GM19239 (cell line): ENCODE results near the gene ALOX12B.
"Not testable (repeated sequence)": the region's sequence is repeated elsewhere in the genome, so short reads cannot be mapped to it uniquely, and the experiment has no call there.

Experiments used
- DNase-seq: peaks from one replicate; pipeline ENCODE4 v3.0.0; 2011; ENCODE audit warnings: low spot score; ENCODE audit not compliant: insufficient read length
- FAIRE-seq: peaks from 2 replicates; lab custom pipeline; 2011; peaks lifted over from hg19 to GRCh38; lab: Jason Lieb, UNC

The ALOX12B gene

DNA sequence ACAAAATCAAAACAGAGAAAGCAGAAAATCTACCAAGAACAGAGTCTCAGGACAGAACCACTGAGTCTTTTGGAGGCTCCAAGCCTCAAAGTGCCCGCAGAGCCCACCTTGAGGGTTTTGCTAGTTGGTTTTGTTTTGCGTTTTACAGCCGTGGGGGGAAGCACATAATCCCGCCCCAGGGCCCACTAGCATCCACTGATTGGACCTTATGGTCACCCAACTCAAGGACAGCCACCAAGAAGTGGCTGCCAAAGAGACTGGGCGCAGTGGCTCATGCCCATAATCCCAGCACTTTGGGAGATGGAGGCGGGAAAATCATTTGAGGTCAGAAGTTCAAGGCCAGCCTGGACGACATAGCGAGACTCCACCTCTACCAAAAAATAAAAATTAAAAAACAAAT, 38.8 kb downstream of the ALOX12B start:
- DNase-seq (no peak), FAIRE-seq (no peak)

DNA sequence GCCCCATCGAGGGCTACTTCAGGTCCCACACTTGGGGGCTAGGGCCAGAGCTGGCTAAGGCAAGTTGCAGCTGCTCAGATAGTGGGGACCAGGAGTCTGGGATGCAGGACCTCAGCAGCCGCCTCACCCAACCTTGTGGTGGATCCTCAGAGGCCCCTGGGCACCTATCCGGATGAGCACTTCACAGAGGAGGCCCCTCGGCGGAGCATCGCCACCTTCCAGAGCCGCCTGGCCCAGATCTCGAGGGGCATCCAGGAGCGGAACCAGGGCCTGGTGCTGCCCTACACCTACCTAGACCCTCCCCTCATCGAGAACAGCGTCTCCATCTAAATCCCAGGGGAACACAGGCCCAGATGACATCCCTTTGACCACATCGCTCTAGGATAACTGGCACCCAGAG, 39.3 kb downstream of the ALOX12B start:
- DNase-seq (no peak), FAIRE-seq (no peak)

DNA sequence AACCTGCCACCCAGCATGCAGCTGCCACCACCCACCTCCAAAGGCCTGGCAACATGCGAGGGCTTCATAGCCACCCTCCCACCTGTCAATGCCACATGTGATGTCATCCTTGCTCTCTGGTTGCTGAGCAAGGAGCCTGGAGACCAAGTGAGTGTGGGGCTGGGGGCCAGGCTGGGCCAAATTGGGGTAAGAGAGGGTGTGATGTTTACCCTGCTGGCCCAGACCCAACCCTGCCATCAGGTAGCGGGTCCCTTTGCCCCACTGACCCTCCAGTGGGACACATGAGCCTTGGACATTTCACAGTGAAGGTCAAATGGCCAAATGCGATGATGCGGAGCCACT, 39.8 kb downstream of the ALOX12B start:
- FAIRE-seq = no peak

DNA sequence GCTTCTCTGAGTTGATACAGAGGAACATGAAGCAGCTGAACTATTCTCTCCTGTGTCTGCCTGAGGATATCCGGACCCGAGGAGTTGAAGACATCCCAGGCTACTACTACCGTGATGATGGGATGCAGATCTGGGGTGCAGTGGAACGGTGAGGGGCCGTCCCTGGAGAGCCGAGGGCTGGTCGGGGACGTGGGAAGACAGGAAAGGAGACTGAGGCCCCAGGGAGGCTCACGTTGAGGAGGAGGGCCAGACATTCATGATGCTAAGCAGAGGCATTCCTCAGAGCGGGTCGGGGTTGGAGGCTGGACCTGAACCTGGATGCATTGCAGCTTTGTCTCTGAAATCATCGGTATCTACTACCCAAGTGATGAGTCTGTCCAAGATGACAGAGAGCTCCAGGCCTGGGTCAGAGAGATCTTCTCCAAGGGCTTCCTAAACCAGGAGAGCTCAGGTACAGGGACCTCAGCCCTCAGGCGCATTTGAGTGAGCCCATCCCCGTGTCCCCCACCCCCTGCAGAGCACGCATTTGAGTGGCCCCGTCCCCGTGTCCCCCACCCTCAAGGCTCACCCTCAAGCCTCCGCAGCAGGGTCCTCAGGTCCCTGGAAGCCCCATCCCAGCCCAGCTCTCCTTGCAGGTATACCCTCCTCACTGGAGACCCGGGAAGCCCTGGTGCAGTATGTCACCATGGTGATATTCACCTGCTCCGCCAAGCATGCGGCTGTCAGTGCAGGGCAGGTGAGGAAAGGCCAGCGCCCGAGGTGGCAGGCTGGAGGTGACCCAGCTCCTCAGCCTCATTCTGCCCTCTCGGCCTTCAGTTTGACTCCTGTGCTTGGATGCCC, 40.4 kb downstream of the ALOX12B start:
- FAIRE-seq (no peak), DNase-seq (no peak)

More for the DNA sequence above, 39.8 kb downstream of the ALOX12B start:
- DNase-seq = no peak

DNA sequence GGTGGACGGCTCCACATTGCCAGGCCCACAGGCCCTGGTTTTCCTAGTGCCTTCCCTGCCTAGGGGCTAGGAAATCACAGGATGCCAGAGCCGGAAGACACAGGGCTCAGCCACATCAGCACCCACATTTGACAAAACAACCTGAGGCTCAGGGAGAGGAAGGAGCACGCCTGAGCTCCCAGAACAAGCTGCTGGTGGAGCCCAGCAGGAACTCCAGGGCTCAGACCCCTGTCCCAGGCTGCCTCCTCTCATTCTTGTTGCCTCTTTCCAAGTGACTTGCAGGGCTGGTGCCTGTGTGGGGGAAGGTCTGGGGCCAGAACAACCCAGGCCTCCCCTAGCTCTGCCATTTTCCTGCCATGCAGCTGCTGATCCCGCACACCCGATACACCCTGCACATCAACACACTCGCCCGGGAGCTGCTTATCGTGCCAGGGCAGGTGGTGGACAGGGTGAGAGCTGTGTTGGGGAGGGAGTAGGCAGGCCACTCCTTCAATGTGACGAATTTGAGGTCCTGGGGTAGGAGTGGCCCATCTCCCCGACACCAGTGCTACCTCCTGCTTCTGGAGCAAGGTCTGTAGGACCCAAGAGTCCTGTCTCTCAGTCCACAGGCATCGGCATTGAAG, 41.1 kb downstream of the ALOX12B start:
- FAIRE-seq (no peak), DNase-seq (no peak)

DNA sequence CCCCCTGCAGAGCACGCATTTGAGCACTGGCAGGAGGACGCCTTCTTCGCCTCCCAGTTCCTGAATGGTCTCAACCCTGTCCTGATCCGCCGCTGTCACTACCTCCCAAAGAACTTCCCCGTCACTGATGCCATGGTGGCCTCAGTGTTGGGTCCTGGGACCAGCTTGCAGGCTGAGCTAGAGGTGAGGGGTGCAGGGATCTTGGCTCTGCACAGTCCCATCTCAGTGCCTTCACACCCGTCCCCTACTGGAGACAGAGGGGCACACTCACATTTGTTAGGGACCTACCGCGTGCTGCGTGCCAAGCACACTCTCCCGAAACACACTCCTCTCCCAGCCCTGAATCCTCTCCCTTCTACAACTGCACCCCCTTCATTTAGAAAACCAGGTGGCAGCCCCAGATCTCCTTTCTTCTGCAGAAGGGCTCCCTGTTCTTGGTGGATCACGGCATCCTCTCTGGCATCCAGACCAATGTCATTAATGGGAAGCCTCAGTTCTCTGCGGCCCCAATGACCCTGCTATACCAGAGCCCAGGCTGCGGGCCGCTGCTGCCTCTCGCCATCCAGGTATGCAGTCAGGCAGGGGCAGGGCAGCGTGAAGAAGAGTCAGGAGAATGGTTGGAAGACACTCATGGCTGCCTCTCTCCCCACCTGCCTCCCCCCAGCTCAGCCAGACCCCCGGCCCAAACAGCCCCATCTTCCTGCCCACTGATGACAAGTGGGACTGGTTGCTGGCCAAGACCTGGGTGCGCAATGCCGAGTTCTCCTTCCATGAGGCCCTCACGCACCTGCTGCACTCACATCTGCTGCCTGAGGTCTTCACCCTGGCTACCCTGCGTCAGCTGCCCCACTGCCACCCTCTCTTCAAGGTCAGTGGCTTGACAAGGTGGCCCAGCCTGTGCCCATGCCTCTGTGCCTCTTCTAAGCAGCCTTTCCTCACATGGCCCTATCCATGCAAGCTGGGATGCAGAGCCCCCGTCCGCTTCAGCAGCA, 42.4 kb downstream of the ALOX12B start:
- DNase-seq = no peak
- no peak for FAIRE-seq

DNA sequence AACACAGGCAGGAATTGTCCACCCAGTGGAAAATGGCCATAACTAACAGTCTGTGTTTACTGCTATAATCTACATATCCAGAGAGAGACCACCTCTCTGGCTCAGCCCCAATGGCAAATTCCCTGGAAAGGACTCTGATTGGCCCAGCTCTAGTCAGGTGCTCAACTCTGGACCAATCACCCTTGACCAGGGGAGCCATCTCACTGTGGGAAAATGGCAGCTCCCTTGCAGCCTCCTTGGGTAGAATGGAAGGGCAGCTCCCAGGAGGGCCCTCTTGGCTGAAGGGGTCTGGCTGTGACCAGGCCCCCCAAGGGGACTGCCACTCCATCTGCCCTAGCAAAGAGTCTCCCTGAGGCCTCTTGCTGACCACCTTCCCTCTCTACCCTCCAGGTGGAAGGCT, 45.5 kb downstream of the ALOX12B start:
- DNase-seq (no peak), FAIRE-seq (no peak)

DNA sequence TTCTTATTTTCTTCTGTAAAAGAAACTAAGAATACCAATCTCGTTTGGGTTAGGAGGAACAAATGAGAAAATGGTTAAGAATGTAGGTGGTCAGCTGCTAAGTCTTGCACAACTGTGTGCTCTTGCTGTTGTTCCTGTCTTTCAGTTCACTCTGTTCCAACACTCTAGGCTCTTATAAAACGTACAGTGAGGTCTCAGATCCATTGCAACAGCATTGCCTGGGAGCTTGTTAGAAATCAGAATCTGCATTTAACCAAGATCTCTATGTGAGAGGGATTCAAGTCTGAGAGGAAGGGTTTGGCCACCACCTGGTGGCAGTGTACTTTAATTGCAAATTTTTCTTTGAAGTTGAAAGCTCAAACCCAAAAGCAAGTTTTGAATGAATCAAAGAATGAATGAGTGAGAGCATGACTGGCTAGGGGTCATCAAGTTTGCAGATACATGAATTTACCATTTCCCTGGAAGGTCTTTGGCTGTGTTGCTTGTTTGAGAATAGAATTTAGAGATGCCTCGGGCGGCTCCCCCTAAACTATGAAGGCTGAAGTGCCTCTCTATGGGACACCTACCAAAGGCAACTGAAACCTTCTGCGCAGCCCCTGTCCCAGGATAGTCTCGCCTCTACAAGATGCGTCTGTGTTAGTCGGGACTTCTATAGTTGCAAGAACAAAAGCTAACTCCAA, 46.1 kb downstream of the ALOX12B start:
- DNase-seq (peak; percentile 45), FAIRE-seq (peak; percentile 73)

DNA sequence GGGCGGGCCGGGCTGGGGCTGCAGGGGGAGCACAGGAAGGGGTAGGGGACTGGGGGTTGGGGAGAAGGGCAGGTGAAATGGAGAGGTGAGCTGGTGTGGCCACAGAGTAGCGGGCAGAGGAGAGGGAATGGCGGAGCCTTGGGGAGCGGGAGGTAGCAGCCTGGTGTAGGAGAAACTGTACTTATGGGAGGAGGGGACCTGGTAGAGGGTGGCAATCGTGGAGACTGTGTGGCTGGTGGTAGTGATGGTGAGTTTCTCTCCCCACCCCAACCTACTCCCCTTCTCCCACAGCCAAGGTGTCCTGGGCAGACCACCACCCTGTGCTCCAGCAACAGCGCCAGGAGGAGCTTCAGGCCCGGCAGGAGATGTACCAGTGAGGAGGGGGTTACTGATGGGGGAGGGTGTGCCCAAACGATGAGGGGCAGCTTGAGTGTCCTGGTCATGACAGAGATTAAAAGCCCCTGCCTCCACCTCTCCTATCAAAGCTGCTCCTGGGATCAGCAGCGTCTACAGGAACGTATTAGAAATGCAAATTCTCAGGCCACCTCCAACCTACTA, 47.8 kb downstream of the ALOX12B start:
- FAIRE-seq = no peak
- DNase-seq = no peak

DNA sequence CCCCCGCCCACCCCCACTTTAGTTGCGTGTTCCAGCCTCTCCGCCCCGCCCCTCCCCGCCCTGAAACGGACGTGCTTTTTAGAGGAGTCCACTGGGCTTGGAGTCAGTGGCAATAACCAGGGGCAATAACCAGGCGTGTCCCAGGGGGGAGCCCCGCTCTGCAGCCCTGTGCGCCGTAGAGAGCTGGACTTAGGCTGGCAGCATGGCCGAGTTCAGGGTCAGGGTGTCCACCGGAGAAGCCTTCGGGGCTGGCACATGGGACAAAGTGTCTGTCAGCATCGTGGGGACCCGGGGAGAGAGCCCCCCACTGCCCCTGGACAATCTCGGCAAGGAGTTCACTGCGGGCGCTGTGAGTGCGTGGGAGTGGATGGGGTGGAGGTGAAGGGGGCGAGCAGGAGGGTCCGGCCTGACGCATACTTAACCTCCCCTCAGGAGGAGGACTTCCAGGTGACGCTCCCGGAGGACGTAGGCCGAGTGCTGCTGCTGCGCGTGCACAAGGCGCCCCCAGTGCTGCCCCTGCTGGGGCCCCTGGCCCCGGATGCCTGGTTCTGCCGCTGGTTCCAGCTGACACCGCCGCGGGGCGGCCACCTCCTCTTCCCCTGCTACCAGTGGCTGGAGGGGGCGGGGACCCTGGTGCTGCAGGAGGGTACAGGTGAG, 48.4 kb downstream of the ALOX12B start, which contains the start of gene ALOX15B:
Gene ALOX15B, plus strand, starts transcription at position 106 of the 657 bp plus-strand sequence. Its CDS starts 97 bp downstream, at position 203.
- DNase-seq (no peak), FAIRE-seq (no peak)

DNA sequence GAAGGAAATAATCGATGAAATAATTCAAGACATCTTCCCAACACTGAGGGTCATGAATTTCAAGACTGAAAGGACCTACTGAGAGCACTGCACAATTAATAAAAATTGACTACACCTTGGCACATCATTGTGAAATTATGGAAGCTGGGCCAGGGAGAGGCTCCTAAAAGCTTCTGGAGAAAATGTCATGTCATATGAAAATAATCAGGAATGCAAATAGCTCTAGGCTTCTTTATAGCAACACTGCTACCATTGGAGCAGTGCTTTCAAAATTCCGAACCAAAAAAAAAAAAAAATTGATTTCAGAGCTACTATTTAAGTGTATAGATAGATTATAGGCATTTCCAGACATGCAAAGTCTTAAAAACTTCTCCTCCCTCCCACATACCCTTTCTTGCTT, 55.1 kb downstream of the ALOX12B start:
- DNase-seq (no peak), FAIRE-seq (no peak)

DNA sequence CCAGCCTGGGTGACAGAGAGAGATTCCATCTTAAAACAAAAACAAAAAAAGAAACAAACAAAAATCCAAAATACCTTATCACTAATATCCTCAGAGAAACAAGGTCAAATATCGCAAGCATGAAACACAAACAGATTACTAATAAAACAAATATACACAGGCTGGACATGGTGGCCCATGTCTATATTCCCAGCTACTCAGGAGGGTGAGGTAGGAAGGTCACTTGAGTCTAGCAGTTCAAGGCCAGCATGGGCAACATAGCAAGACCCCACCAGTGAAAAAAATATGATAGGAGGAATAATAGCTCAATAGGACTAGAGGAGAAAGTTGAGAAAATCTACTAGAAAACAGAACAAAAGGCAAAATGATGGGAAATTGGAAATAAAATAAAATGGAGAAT, 55.6 kb downstream of the ALOX12B start:
- FAIRE-seq = no peak

DNA sequence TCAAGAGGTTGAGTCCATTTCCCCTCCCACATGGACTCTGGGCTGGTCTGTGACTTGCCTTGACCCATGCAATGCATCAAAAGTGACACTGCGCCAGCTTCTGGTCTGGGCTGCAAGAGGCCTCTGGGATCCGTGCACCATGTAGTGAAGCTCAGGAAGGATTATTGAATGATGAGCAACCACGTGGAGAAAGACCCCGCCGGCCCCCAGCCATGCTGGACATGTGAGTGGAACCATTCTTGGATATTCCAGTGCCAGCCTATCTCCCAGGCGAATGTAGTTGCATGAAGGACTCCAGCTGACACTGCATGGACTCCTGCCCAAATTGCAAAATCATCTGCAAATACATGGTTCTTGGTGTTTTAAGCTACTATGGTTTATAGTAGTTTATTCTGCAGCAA, 56.3 kb downstream of the ALOX12B start:
- no peak for FAIRE-seq

More for the DNA sequence above, 55.6 kb downstream of the ALOX12B start:
- DNase-seq = no peak

DNA sequence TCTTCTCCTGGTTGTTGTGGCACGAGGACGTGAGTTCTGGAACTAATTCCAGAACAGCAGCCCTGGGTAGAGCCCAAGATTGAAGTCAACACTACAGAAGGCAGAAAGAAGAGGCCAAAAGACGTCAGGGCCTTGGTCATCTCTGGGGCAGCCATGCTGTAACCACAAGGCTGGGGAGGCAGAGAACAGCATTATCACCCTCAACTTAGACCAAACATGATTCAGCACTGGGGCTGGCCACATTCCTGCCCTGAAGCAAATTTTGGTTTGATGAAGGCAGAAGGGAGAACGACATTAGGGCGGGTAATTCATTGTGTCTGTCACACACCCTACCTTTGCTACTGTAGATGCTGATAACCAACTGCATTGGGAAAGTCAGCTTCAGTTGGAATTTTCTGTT, 58.4 kb downstream of the ALOX12B start:
- DNase-seq (no peak), FAIRE-seq (no peak)

More for the DNA sequence above, 56.3 kb downstream of the ALOX12B start:
- DNase-seq = no peak

DNA sequence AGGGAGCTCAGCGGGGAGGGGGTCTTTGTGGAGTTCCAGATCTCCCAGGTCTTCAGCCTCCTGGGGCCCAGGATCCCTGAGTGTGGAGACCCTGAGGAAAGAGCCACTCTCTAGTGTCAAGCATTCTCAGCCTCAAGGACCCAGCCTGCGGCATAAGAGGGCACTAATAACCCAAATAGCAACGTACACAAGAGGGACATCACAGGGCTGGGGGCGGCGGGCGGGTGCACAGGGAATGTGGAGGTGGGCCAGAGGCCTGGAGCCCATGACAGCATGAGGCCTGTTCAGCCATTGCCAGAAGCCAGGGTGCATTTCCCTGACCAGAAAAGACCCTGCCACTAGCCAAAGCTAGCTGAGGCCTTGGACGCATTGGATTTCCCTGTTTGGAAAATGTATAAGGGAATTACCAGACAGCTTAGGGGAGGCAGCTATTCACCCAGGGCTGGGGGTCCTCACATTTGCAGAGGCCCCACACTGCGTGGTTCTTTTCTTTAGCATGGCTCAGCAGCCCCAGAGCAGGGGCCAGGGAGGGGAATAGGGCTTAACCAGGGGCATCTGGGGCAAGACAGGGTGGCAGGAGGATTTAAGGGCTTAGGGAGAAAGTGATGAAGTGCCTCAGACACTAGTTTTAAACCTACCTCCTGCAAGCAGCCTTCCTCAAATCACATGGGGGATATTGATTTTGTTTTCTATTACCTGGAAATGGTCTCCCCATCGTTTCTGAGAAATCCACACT, 62.2 kb downstream of the ALOX12B start:
- DNase-seq (no peak), FAIRE-seq (no peak)

DNA sequence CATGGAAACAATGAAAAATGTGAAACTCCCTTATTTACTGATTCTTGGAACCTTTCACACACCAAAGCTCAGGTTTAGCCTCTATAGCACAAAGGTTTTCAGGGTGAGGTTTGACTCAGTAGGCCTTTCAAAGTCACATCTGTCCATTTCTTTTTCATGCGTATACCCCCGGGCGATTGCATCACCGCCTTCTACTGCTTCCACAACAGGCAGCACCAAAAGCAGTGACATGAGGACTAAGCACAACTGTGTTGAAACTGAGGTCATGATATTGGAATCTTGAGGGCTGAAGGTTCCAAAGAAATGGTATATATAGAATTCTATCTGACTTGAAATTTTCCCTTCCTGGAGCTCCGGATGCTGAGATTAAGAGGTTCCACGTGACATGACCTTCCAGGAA, 63.4 kb downstream of the ALOX12B start:
- DNase-seq, FAIRE-seq: not testable (repeated sequence)
